ENCODE data around the gene PPP1R18.
"Not testable (repeated sequence)": the region's sequence is repeated elsewhere in the genome, so short reads cannot be mapped to it uniquely, and the experiment has no call there.

PPP1R18 gene

DNA sequence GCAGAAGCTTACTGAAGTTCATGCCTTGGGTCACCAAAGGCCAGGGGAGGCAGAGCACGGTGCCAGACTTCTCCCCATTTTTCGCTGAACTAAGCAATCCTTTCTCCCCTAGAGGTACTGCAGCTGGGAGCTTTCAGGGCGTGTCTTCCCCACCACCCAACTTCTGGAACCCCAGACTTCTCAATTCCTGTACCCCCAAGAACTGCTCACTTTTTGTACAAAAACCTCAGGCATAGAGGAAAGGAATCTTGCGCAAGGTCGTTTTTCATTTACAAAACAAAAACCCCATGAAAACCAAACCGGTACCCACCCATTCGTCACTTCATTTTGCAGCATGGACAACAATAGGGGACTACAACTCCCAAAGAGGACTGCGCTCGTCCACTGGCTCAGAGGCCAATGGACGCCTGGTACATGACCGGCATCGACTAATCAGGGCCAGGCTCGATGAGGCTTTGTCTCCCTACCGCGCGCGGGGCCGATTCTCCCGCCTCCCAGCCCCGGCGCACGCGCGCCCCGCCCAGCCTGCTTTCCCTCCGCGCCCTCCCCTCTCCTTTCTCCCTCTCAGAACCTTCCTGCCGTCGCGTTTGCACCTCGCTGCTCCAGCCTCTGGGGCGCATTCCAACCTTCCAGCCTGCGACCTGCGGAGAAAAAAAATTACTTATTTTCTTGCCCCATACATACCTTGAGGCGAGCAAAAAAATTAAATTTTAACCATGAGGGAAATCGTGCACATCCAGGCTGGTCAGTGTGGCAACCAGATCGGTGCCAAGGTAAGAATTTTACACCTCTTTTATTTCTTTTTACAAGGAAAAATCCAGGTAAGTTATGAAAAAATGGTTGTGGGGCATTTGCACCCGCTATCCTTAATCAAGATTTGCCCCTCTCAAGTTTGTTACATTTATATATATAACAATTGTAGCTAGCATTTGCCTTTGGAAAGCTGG lies 33.6 kb upstream of the PPP1R18 start, which contains the start of gene TUBB:
Gene TUBB (plus strand): TSS at position 562 of the 947 bp plus-strand sequence. CDS start 155 bp downstream, at position 717.
- peak; percentile 99 for DNase-seq (ENCODE audit: low spot score)

DNA sequence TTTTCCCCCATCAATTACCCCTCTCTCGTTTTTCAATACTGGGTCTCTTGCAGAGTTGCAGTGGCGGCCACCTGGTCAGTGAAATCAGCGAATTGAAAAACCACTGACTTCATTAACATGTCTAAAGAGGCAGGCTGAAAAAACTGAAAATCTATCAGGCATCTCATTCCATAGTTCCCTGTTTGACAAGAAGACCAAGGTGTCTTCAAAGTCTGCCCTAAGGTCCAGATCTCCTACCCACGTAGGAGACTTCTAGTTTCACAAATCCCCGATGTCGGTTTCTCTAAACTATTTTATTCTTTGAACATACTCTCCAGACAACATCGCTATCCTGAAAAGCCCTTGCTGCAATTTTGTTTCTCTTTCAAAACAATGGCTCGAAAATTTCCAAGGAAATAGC lies 32.9 kb upstream of the PPP1R18 start:
- DNase-seq (ENCODE audit: low spot score), result no peak

DNA sequence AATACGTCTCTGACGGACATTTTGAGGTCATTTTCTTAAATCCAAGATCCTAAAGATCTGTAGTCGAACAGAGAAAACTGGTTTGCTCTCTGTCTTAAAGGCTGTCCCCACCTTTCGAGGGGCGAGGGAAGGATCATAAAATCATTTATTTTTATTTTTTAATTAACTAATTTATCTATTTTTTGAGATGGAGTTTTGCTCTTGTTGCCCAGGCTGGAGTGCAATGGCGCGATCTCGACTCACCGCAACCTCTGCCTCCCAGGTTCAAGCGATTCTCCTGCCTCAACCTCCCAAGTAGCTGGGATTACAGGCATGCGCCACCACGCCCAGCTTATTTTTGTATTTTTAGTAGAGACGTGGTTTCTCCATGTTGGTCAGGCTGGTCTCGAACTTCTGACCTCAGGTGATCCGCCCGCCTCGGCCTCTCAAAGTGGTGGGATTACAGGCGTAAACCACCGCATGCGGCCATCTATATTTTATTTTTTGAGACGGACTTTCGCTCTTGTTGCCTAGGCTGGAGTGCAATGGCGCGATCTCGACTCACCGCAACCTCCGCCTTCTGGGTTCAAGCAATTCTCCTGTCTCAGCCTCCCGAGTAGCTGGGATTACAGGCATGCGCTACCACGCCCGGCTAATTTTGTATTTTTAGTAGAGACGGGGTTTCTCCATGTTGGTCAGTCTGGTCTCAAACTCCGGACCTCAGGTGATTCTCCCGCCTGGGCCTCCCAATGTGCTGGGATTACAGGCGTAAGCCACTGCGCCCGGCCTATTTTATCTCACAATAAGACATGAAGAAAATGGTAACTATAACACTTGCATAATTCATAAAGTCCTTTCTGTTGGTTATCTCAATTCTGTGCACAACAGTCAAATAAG lies 31.6 kb upstream of the PPP1R18 start:
- not testable (repeated sequence) for DNase-seq (ENCODE audit: low spot score)

DNA sequence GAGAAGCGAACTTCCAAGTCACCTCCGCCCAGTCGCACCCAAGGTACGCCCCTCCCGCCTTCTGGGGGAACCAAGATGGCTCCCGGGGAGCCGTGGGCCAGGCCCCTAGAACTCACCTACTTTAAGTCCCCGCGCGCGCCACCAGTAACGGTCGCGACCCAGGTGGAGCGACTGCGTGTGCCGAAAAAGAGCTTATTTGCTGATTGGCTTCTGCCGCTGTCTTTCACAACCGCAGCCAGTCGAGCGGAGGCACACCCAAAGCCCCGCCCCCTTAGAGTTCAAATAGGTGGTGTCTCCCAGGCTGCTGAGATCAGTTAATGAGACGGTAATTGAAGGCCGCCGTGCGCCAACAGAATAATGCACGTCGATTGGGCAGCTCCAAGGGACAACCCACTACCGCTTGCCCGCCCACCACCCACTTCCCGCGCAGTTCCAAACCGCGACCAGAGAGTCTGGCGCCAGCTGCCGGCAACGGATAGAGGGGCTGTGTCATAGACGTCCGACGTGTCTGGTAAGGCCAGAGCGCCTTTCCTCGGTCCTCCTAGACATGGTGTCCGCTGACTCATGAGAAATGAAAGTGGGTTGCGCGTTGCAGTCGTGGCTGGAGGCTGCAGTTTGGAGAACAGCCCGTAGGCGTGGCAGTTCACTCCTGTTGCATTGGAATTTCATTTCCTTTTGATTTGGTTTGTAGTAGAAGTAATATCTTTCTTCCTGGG lies 30.8 kb upstream of the PPP1R18 start, which contains the start of gene MDC1:
Gene MDC1 (minus strand): TSS at position 153 of the 716 bp plus-strand sequence. CDS start 2,106 bp downstream, outside the sequence.
- peak; percentile 100 for DNase-seq (ENCODE audit: low spot score)

DNA sequence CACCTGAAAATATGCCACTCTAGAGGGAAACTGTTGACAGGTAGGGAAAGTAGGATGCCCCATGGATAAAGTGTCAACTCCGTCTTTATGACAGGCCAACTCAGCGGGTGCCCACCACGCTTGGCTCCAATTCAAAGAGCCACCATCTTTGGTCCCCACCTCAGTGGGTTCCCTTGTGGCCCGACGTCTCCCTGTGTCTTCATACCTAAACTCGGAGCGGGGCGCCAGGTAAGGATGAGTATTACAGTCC lies 30.4 kb upstream of the PPP1R18 start:
- no peak for DNase-seq (ENCODE audit: low spot score)

DNA sequence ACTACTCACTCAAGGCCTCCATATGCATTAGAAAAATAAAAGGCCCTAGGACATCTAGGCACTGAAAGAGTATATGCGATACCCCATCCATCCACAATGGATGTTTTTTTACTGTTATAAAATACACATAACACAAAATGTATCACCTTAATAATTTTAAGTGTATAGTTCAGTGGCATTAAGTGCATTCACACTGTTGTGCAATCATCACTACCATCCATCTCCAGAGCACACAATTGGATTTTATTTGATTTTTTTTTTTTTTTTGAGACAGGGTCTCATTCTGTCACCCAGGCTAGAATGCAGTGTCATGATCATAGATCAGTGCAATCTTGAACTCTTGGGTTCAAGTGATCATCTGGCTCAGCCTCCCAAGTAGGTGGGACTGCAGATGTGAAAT lies 27.8 kb upstream of the PPP1R18 start:
- DNase-seq (ENCODE audit: low spot score), result no peak

DNA sequence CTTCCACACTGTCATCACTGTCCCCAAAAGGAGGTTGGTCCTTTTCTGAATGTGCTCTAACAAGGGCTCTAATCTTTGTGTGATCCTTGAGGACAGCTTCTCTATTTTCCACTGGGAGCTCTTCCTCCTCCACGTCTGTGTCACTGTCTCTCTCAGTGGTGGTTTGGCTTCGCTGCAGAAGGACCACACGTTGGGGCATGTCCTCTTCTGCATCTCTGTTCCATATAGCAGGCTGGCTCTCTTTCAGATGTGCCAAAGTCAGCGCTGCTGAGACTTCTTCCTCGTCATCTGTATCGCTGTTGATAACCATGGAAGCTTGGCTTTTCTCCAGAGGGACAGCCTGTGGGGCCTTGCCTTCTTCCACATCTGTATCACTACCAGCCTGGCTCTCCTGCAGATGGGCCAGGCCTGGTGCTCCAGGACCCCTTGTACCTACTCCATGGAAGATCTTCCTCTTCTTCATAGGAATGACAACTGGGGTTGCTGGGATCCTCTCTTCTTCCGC lies 26.0 kb upstream of the PPP1R18 start:
- no peak for DNase-seq (ENCODE audit: low spot score)

DNA sequence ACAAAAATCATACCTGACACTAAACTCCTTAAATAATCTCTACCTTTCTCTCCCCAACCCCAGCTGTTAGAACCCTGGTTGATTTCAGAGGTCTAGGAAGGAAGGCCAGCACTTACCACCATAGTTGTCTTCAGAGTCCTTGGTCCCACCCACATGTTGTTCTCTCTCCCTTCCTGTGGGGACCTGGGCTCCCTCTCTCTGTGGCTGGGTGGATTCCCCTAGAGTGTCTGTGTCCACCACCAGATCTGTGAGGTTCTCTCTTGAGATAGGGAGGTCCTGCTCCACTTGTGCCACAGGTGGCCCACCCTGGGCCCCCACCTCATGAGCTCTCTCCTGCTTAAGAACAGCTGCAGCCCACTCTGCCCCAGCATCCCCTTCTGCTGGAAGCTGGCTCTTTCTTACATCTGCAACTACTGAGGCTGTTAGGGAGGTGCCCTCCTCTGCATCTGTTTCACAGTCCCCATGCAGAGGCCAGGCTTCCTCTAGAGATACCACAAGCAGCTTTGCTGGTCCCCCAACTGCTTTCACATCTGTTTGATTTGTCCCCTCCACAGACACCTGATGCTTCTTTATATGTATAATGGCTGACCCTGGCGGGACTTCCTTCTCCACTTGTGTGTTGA lies 25.4 kb upstream of the PPP1R18 start:
- DNase-seq (ENCODE audit: low spot score), result no peak

DNA sequence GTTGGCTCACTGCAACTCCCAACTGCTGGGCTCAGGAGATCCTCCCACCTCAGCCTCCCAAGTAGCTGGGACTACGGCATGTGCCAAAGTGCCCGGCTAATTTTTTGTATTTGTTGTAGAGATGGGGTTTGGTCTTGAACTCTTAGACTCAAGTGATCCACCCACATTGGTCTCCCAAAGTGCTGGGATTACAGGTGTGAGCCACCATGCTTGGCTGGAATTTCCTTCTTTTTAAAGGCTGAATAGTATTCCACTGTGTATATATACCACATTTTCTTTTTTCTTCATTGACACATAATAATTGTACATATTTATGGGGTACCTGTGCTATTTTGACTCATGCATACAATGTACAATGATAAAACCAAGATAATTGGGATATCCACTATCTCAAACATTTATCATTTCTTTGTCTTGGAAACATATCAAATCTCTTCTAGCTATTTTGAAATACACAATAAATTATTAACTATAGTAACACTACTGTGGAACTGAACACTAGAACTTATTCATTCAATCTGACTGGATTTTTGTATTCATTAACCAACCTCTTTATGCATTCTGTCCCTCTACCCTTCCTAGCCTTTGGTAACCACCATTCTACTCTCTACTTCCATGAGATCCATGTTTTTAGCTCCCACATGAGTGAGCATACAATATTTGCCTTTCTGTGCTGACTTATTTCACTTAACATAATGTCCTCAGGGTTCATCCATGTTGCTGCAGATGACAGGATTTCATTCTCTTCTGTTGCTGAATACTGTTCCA lies 22.8 kb upstream of the PPP1R18 start:
- DNase-seq (ENCODE audit: low spot score), result no peak

DNA sequence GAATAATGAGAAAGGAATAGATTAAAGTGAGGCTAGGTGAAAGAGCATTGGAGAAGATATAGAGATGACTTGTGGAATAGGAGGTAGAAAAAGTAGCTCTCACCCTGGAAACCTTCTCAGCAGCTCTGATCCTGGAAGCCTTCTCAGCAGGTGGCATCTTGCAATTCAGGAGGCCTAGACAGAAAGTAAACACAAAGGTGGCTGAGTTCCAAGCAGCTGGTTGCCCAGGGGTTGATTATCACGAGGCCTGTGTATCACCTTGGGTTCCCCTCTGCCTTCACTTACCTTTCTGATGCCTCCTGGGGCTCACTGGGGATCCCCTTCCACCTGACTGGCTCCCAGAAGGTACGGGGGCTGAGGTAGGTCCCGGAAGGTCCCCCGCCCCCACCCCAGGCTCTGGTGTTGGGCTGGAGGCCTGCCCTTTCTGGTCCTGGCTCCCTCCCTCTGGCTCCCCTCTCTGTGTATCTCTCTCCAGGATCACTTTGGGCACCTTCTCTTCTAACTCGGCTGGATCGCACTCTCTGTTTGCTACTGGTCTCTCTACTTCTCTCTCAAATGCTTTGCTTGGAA lies 20.9 kb upstream of the PPP1R18 start:
- no peak for DNase-seq (ENCODE audit: low spot score)

DNA sequence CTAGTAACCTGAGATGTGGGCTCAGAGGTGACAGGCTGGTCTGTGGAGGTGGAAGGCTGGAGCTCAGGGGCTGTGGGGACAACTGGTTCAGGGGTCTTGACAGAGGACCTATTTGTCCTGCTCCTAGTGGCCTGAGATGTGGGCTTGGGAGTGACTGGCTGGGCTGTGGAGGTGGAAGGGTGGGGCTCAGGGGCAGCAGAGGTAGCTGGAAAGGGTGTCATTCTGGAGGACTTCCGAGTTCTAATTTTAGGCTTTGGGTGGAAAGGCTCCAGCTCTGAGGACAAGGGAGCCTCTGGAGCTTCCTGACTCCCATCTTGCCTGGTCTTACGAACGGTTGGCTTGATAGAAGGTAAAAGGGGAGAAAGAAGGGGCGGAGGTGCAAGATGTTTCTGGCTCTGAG lies 19.2 kb upstream of the PPP1R18 start:
- DNase-seq (ENCODE audit: low spot score), result no peak

DNA sequence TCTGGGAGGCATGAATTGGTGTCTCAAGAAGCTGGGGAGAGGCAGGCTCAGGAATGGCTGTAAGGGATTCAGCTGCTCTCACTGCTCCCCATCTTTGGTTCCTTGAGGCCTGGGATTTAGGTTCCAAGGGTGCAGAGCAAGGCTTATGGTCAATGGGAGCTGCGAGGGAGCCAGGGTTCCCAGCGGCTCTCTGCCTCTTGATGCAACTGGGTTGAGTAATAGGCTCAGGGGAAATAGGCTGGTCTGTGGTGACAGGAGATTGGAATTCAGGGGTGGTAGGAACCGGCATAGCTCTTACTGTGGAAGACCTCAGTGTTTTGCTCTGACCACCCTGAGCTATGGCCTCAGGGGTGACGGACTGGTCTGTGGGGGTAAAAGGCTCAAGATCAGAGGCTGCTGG lies 17.4 kb upstream of the PPP1R18 start:
- no peak for DNase-seq (ENCODE audit: low spot score)

DNA sequence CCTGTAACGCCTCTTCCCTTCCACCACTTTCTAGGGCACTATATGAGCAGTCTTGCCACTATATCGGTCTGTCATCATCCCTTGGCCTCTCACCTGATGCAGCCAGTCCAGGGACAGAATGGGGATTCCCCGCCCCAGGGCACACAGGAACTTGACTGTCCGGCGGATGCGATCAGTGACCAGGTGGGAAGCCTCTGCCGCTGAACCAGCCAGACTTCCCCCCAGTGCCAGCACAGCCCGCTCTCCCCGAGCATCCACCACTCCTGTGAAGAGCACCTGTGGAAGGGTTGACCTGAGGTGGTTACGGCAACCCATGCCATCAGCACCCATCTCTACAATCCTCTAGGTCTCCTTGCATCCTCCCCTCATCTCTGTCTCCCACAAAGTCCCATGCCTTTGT lies 16.6 kb upstream of the PPP1R18 start:
- DNase-seq (ENCODE audit: low spot score), result no peak

DNA sequence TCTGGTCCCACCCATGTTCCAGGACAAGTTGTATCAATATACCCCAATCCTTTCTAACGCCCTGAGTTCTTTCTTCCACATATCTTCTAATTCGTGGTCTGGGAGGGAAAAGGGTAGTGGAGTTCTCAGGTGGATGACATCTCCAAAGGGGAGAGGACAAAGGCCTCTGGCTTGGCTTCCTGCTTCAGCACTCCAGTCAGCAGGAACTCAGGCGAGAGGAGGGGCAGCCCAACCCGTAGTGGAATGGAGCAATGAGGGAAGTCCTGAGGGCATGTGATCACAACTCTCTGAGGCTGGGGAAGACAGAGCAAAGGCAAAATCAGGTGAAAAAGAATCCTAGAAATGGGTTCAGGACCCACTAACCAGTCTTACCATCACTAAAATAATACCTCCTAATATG lies 13.9 kb upstream of the PPP1R18 start:
- no peak for DNase-seq (ENCODE audit: low spot score)

DNA sequence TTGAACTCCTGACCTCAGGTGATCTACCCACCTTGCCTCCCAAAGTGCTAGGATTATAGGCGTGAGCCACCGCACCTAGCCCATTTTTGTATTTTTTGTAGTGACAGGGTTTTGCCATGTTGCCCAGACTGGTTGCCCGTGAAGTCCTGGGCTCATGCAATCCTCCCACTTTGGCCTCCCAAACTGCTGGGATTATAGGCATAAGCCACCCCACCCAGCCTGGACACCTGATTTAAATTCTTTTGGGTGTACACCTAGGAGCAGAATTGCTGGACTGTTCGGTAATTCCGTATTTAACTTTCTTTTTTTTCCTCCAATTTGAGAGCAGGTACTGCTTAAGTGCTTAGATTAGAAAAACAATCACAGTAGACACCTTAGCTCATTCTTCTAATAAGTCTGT lies 10.0 kb upstream of the PPP1R18 start:
- no peak for DNase-seq (ENCODE audit: low spot score)

DNA sequence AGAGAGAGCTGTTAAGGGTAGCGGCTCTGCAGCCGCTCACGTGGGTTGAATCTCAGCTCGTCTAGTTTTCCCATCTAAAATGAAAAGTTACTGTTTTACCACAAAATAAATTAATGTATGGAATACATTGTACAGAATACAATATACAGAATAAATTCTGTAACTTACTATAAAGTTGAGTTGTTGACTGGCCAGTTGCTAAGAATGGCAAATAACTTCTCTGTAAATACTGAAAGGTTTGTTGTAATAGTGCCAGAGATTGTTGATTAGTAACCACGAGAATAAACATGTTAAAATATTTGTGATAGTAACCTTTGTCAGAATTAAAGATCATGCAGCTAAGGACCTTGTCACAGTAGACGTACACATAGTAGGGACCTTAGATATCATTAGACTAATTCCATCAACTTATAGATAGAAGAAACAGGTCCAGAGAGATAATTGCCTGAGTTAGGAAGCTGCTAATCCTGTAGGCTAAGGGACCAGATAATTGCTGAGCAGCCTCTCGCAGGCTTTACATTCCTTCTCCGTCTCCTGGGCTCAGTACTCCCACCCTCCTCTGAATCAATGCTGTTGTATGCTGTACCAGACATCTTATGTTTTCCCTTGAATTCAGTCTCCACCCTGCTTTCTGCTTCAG lies 4.9 kb upstream of the PPP1R18 start:
- DNase-seq (ENCODE audit: low spot score), result no peak

DNA sequence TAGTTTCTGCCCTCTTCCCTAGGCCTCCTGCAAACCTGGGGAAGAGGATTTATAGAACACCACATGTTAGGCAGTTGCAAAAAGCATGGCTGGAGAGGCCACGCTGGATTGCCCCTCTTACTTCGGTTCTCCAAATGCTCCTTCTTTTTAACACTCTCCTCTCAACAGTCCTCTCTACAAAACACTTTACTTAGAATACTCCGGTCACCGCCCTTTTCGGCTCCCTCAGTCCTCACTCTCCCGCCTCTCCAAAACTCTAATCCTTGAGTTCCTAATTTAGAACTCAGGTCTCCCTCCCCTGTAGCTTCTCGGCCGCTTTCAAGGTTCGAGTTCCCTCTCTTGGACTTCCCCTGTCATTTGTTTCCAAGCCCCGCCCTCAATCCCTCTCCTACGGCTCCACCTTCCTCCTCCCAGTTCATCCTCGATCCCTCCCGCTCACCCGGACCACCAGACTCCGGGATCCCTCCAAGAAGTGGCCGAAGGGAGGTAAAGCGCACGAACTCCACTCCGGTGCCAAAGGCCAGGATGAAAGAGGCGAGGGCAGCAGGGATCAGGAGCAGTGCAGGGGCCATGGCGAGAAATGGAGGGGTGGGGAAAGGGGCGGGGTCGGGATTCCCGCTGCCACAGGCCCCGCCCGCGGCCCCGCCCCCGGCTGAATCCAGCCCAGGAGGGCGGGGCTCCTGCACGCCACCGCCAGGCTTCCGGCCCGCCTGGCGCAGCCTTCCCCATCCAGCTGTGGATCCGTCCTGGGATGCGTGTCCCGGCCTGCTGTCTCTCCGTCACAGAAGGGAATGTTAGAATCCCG lies 4.2 kb upstream of the PPP1R18 start, which contains the start of gene NRM:
Gene NRM (minus strand): TSS at position 582 of the 805 bp plus-strand sequence. CDS start 10 bp downstream, at position 572.
- peak; percentile 86 for DNase-seq (ENCODE audit: low spot score)

DNA sequence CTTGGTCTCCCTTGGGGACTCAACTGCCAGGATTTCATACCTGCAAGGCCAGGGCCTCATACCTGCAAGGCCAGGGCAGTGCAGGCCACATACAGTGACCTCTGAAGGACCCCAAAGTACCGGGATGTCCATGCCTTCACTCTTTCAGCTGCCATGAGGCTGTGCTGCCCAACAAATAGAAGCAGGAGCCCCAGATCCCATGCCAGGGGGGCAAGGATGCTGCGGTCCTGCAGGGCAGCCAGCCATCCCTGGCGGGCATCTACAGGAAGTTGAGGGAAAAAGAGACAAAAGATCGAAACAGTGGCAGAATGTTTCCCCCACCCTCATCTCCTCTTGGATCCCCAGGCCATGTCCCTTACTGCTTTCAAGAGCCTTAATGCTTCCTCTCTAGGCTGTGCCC lies 3.5 kb upstream of the PPP1R18 start:
- DNase-seq (ENCODE audit: low spot score), result no peak

Measured in globus pallidus (tissue), 1 donor.